HG02981 (cell line): ENCODE measurements around the gene VPS35L.

Experiments used
- ATAC-seq: cut with Tn5 transposase; IDR thresholded peaks from one replicate; pipeline ENCODE4 v1.9.1; 2021; ENCODE audit warnings: mild to moderate bottlenecking, moderate library complexity; ENCODE audit not compliant: unreplicated experiment

VPS35L gene

DNA sequence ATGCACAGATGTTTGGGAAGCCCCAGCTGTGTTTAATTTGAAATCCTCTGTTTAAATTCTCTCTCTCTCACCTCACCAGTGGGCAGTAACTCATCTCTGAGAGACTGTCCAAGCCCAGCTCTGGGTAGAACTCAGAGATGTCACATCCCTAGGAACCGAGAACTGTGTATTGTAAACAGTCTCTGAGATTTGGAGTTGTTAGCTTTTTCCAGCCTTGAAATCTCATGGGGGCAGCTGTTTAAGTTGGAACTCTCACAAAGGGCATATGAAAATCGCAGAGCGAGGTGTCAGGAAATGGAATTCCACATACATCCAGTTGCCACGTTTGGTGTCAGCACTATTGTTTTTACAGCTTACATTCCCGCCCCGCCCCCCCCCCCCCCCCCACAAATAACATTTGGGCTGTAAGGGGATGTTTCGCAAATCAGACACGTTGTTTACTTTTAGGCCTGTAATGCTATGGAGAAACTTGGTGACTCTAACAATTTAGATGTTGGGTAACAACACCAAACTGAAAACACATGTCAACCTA, 34.3 kb downstream of the VPS35L start:
- ATAC-seq = no peak

DNA sequence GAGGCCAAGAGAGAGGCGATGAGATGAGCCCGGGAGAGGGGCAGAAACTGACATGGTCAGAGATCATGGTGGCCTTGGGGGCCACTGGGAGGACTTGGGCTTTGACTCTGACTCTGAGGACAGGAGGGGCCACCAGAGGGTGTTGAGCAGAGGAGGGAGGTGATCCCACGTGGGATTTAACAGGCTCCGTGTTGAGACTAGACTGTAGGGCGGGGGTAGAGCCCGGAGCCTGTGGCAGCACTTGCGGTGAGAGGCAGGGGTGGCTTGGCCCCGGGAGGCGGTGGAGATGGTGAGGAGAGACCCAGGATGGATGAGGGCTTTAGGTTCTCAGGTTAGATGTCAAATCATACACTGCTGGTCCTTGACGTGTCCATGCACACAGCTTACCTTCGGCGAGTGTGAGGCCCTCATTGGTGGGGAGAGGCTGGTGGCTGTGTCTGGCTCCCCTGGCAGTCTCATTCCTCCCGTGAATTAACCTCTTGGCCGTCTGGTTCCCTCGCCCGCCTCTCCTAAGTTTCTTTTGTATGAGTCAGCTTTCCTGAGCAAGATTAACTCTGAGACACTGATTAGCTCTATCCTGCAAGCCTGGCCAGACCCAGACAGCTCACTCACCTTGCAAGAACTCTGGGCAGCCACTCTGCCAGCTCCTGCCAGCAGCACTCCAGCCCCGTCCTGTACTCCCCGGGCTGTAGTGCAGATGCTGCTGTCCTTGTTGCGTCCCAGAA, 39.7 kb downstream of the VPS35L start:
- ATAC-seq = no peak

DNA sequence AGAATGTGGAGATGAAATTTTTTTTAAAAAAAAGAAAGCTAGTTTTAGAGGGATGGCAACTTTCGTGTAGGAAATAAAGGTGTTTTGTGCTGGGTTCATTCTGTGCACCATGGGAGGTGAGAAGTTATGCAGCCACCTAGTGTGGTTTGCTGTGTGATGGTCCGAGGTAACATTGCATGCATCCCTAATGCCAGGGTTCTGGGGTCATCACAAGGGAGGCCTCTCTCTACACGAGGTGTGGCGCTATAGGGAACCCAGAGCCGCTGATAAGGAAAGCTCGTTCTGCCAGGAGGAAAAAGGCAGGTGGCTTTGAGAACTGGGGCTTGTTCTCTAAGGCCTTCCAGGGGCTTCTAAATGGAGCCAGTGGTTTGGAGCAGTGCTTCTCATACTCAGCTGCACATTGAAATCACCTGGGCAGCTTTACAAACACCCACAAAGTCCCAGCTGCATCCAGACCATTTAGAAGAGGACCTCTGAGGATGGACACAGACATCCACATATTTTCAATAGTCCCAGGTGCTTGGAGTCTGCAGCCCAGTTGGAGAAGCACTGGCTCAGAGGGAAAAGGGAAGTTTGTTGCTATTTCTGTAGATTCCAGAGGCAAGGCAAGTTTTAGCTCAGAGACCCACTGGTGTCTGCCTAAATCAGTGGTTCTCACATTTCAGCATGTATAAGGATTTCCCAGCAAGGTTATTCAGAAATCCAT, 43.5 kb downstream of the VPS35L start:
- no peak for ATAC-seq

DNA sequence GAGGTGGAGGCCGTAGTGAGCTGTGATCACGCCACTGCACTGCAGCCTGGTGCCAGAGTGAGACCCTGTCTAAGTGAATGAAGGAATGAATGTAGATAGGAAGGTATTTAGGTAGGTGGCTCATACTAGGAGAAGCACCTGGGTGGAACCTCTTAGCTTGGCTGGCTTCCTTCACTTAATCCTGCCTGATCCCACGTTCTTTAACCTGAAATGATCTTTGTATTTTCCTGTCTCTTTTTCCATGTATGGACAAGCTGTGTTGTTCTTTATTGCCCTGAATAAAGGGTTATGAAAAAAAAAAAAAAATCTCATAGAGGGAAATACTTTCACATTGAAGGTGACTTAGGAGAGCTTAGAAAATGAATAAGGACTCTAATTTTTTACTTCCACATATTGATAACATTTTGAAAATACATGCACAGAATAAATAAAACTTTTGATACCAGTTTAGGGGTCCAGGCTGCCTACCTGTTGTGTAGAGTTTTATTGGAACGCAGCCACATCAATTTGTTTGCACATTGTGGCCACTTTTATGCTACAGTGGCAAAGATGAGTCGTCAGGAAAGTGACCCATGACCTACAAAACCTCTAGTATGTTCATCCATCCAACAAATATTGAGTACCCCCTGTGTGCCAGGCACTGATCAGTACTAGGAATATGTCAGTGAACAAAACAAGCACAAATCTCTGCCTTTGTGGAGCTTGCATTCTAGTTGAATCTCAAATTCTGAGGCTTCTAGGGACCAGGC, 44.6 kb downstream of the VPS35L start:
- no peak for ATAC-seq

DNA sequence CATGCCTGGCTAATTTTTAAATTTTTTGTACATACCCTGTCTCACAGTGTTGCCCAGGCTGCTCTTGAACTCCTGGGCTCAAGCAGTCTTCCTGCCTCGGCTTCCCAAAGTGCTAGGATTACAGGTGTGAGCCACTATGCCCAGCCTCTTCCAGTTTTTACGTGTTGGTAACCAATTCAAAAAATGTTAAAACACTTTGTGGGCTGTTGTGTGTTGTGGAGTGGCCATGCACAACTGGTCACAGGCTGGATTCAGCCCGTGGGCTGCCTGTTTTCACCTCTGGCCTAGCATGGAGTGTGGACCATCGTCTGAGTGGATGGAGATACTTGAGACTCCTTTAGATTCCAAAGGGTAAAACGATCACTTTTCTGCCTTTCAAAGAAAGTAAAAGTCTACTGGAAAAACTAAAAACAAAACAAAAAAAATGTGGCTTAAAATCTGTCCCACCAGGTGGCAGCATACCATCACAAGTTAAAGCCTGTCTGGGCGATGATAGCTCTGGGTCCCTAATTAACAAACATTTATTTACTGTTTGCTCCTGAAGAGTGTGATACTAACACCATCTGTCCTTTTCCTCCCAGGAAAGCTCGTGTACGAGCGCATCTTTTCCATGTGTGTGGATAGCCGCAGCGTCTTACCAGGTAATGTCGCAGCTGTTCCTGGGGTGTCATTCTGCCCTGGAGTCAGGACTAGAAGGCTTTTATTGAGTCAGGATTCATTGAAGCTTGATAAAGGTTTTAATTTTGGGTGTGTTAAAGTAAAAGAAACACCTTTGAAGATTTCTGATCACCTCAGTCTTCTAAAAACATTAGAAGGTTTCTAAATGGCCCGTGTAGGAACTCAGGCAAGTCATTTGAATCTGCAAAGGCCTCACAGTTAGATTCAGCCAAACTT, 45.8 kb downstream of the VPS35L start:
- ATAC-seq = no peak

DNA sequence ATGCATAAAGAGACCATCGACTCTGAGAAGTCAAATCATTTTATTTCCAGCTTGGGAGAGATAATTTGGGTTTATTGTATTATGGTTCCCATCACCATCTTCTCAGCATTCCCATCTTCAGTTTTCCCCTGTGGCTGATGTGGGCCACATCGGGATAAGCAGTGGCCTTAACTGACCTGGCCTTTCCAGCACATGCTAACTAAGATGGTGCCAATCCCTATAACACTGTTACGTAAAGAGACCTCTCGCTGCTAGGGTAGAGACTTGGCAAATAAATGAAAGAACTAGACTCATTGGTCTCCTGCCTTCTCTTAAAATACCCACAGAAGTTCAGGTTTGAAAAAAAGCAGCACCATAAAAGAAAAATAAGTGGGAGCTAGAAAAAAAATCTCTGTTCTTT, 49.4 kb downstream of the VPS35L start:
- ATAC-seq = no peak

DNA sequence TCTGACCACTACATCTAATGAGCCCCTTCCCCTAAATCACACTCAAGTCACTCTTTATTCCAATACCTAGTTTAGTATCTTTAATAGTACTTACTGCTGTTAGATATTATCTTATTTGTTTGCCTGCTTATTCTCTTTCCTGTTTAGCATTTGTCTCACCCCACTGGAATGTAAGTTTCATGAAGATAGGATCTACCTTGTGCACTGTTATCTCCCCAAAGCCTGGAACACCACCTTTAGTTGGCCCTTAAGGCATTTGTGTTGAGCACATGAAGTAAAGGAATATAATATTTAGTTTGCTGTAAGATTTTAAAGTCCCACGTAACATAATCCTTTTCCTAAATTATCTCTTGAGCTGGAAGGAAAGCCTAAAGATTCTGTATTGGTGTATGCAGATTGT, 50.2 kb downstream of the VPS35L start:
- ATAC-seq = no peak

DNA sequence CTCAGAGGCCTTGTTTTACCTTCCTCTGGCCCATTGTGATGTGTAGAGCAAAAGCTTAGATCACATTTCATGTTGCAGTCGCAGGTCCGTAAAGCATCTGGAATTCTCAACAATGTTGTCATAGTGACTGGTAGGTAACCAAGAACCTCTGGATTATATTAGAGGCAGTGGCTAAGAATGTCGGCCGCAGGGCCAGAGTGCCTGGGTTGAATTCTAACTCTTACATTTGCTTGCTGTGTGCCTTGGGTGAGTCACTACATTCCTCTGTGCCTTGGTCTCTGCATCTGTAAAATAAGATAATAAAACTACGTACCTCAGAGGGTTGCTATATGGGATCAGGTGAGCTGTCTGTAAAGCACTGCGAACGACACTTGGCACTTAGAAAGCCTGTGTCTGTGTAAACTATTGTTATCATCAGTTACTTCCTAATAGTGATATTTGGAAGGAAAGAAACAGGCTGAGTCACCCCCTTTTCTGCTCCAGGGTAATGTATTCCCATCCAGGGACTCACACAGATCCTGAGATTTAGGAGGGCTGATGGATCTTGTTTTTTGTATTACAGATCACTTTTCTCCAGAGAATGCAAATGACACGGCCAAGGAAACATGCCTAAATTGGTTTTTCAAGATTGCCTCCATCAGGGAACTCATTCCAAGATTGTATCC, 52.2 kb downstream of the VPS35L start:
- no peak for ATAC-seq

DNA sequence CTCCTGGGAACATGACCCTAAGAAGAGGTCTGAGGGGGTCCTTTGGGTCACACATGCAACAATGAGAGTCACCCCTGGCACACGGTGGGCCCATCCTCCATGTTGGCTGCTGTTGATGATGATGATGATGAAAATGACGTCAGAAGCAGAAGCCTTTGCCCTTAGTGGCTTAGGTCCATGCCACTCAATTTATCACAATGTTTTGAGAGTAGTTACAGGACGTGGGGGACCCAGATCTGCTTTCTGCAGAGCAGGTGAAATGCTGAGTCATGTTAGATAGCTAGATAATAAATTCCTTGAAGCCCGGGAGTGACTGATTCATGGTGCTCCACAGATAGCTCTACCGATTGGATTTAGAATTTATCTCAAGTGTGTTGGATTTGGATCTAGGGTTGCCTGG, 53.9 kb downstream of the VPS35L start:
- no peak for ATAC-seq

DNA sequence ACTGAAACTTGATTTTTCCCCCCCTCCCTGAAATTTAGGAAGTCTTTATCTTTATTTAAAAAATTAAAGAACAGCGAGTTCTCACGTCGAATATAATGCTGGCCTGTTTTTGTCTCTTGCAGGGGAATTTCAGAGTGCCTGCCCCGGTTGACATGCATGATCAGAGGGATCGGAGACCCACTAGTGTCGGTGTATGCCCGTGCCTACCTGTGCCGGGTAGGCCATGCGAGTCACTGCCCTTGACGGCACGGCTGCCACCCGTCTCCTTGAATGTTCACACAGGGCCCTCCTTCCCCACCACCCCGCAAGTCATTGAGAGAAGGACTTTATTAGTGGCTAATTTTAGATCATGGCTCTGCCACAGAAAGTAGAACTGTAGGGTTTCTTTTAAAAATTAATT, 54.7 kb downstream of the VPS35L start:
- ATAC-seq = no peak

DNA sequence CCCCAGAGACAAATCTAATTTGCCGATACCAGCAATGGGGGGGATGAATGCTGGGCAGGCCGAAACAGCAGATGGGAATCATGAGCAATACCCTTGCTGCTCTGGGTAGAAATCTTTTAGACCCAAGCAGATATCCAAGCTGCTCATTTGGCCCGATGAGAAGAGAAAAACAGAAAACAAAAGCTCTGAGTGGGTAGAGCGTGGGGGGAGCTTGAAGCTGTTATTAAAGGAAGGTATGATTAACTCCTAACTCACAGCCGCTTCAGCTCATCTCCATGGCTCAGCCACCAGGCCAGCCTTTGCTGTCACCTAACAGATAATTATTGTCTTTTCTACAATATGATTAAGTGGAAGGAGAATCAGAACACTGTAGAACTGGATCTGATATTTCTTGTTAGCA, 58.3 kb downstream of the VPS35L start:
- ATAC-seq = no peak

DNA sequence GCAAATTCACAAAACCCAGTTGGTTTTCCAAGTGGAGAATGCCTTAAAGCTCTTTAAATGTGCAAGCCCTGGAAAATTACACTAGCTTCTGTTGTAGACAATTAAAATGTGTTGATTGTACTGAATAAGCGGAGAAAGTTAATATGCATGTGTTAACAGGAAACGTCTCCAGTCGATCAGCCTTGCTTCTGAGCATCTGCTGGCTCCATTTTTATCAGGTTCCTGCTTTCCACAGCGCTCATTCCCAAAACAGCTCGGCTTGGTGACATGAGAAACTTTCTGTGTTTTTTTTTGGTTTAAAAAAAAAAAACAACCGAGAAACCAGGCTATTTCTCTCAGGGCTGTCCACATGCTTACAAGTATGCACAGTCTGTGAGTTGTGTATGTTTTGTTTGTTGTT, 60.7 kb downstream of the VPS35L start:
- no peak for ATAC-seq

DNA sequence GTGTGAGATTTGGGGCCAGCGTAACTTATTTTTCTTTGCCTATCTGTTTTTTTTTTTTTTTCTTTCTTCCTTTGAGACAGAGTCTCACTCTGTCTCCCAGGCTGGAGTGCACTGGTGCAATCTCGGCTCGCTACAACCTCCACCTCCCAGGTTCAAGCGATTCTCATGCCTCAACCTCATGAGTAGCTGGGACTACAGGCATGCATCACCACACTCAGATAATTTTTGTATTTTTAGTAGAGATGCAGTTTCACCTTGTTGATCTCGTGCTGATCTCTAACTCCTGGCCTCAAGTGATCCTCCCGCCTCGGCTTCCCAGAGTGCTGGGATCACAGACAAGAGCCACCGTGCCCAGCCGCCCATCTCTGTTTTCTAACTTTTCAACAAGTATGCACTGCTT, 63.4 kb downstream of the VPS35L start:
- no peak for ATAC-seq

DNA sequence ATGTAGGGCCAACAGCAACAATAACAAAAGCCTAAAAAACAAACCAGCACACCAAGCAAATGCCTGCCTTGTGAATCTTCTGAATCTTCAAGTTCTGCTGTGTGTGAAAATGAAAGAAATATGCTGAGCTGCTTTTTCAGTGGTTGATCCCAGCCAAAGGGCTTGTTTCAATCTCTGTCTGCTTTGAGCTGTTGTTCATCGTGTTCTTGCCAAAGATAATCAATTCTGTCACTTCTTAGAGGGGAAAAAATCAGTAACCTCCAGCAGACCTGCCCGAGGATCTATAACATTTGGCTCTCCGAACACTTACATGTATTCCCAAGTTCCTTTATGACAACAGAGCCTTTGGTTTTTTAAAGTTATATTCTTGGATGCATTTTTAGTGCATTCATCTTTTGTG, 65.9 kb downstream of the VPS35L start:
- ATAC-seq = no peak

DNA sequence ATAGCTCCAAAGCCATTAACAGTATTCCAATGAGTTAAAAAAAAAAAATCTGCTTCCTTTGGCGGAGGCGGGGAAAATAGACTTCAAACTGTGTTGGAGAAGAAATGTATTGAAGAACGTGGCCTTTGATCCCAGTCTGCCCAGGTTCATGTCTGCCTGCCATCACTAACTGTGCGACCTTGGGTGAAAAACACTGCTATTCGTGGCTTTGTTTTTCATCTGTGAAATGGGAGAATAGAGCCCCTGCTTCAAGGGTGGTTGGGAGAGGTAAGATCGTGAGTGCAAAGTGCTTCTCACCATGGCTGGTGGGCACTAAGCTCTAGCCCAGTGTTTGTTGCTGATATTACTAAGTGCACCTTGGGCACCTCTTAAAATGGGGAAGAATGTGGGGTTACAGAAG, 69.5 kb downstream of the VPS35L start:
- no peak for ATAC-seq

DNA sequence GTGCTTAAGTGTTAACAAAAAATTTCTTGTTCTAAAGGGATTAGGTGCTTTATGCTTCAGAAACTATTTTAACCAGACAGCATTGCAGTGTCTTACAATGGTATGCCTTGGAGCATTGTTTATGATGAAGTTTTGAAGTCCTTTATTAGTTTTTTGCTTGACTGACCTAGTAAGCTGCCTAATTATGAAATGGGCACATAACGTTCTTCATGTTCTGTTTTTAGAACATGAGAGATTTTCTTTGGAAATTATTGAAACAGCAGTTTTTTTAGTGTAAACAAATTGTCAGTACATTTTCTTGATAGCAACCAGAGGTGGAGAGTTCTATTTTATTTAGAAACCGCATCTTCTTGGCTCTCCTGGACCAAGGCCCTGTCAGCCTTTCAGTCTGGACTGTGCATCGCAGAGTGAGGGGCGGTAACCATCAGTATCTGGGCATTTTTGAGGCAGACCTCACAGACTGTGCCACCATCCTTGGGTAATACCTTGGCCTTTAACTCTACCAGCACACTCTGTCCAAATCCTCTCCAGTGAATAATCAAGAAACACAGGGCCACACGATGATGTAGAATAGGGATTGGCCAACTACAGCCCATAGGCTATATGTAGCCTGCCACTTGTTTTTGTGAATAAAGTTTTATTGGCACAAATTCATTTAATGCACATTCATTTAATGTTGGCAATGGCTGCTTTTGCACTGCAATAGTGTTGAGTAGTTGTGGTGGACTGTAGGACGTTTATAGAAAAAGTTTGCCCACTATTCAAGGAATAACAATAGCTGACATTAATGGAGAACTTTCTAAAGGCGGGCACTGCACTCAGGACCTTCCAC, 81.1 kb downstream of the VPS35L start:
- no peak for ATAC-seq

DNA sequence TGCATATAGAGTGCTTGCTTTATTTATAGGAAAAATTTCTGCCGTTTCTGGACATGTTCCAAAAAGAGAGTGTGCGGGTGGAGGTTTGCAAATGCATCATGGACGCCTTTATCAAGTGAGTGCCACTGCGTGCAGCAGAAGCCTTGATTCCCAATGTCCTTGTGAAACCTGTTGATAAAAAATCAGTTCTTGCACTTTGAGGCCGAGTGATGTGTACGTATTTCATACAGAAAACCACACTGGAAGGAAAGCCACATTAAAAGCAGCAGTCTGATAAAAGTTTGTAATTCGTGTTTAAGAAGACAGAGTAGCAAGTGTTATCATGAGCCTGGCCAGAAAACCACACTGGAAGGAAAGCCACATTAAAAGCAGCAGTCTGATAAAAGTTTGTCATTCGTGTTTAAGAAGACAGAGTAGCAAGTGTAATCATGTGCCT, 84.5 kb downstream of the VPS35L start:
- no peak for ATAC-seq

DNA sequence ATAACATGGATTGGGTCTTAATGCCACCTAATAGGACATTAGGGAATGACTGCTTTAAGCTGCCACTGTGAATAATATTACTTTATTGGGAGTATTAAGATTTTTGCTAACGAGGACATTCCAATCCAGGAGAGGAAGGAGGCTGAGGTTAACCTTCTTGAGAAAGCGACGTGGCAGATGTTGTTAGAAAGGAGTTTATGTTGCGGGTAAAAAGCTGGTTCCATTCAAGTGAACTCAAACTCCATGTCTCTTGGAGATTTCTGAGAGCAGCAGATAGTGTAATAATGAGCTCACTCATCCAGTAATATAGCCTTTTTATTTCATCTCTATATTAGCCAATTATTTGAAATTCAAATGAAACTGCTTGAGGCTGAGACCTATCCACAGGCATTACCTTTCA, 87.0 kb downstream of the VPS35L start:
- ATAC-seq = no peak

DNA sequence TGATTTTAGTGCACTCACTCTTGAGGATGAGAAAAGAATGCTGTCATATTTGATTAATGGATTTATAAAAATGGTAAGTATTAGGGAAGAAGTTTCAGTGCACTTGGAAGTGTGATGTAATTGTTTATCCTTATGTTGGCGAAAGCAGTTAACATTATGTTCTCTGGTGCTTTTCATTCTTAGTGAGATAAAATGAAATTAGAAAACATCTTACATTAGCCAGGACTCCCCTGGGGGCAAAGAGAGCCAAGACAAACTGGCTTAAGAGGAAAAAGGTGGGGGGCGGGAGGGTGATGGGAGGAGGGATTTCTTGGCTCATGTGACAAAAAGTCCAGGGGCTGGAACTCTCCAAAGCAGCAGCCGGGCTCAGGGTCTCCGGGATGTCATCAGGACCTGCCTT, 89.4 kb downstream of the VPS35L start:
- ATAC-seq = no peak
